HG03135 (cell line): Measurements from ENCODE around the gene ENO2.
"Not testable (repeated sequence)": the region's sequence is repeated elsewhere in the genome, so short reads cannot be mapped to it uniquely, and the experiment has no call there.

ENCODE experiments used
- ATAC-seq: cut with Tn5 transposase; IDR thresholded peaks from one replicate; pipeline ENCODE4 v1.9.1; 2021; ENCODE audit warnings: mild to moderate bottlenecking, moderate library complexity; ENCODE audit not compliant: unreplicated experiment

ENO2 gene

GRCh38 chr12:6886206-6886999, 28.0 kb upstream of the ENO2 start:
- not testable (repeated sequence) for ATAC-seq

- no peak for ATAC-seq
Measured at GRCh38 chr12:6887460-6887859, 26.9 kb upstream of the ENO2 start.

- ATAC-seq, result no peak
Measured at GRCh38 chr12:6888360-6888759, 26.0 kb upstream of the ENO2 start.

GRCh38 chr12:6888794-6889193, 25.6 kb upstream of the ENO2 start:
- not testable (repeated sequence) for ATAC-seq

GRCh38 chr12:6889775-6890573, 24.4 kb upstream of the ENO2 start:
- ATAC-seq, result not testable (repeated sequence)

GRCh38 chr12:6890789-6891645, 23.4 kb upstream of the ENO2 start:
- peak; percentile 92 for ATAC-seq

GRCh38 chr12:6891646-6892001, 22.8 kb upstream of the ENO2 start:
- no peak for ATAC-seq

GRCh38 chr12:6892683-6893082, 21.7 kb upstream of the ENO2 start:
- not testable (repeated sequence) for ATAC-seq

GRCh38 chr12:6894321-6894720, 20.1 kb upstream of the ENO2 start:
- ATAC-seq, result no peak

GRCh38 chr12:6896846-6897435, 17.4 kb upstream of the ENO2 start:
- ATAC-seq, result no peak

- no peak for ATAC-seq
Measured at GRCh38 chr12:6899427-6899826, 15.0 kb upstream of the ENO2 start.

- ATAC-seq, result no peak
Measured at GRCh38 chr12:6899837-6900519, 14.4 kb upstream of the ENO2 start.

GRCh38 chr12:6902448-6902847, 11.9 kb upstream of the ENO2 start:
- ATAC-seq, result no peak

- no peak for ATAC-seq
Measured at GRCh38 chr12:6903722-6904121, 10.7 kb upstream of the ENO2 start.

GRCh38 chr12:6904280-6905276, 9.8 kb upstream of the ENO2 start, which contains the start of gene LRRC23:
LRRC23 (plus strand) TSS chr12:6904822; CDS start chr12:6905634, 812 bp downstream.
- peak; percentile 95 for ATAC-seq

- no peak for ATAC-seq
Measured at GRCh38 chr12:6905414-6906040, 8.9 kb upstream of the ENO2 start.

- not testable (repeated sequence) for ATAC-seq
Measured at GRCh38 chr12:6908141-6908540, 6.2 kb upstream of the ENO2 start.

GRCh38 chr12:6909421-6910145, 4.8 kb upstream of the ENO2 start:
- no peak for ATAC-seq
